ENCODE measurements around the gene DNAJC5G.

DNAJC5G gene, protein sequence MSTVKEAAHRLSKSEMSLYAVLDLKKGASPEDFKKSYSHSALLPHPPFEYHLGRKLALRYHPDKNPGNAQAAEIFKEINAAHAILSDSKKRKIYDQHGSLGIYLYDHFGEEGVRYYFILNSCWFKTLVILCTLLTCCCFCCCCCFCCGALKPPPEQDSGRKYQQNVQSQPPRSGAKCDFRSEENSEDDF

GRCh38 chr2:27275211-27276150 is at the start of gene DNAJC5G:
Gene DNAJC5G (plus strand): TSS chr2:27275433. CDS start chr2:27276729, 1,296 bp downstream.
- H3K4me1 ChIP-seq (ENCODE audit: insufficient read depth, low read length) = no peaks in the 10 kb centered on the region
- H3K36me3 ChIP-seq (ENCODE audit: insufficient read depth, low read length) = no peaks in the 10 kb centered on the region
- no peak within 1 kb of the TSS for H3K9ac ChIP-seq (ENCODE audit: low read depth, low read length)
- 0 out of 2 replicates have a peak, but pooled peaks cover 1% of the 10 kb centered on the region for H3K9me3 ChIP-seq (ENCODE audit: control insufficient read depth, insufficient read depth, low read length)

DNA sequence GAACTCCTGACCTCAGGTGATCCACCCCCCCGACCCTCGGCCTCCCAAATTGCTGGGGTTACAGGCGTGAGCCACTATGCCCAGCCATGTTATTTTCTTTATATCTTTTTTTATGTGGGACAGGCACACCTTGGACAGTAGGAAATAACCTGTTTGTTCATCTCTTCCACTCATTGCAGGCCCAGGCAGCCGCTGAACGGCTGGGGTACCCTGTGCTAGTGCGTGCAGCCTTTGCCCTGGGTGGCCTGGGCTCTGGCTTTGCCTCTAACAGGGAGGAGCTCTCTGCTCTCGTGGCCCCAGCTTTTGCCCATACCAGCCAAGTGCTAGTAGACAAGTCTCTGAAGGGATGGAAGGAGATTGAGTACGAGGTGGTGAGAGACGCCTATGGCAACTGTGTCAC is 49.7 kb upstream of the DNAJC5G start:
- H3K9ac ChIP-seq (ENCODE audit: low read depth, low read length) = no peak overlapping the region
- H3K4me1 ChIP-seq (ENCODE audit: insufficient read depth, low read length) = no peaks in the 10 kb centered on the region
- peaks cover 32% of the 10 kb centered on the region for H3K36me3 ChIP-seq (ENCODE audit: insufficient read depth, low read length)
- H3K9me3 ChIP-seq (ENCODE audit: control insufficient read depth, insufficient read depth, low read length) = no peaks in the 10 kb centered on the region

DNA sequence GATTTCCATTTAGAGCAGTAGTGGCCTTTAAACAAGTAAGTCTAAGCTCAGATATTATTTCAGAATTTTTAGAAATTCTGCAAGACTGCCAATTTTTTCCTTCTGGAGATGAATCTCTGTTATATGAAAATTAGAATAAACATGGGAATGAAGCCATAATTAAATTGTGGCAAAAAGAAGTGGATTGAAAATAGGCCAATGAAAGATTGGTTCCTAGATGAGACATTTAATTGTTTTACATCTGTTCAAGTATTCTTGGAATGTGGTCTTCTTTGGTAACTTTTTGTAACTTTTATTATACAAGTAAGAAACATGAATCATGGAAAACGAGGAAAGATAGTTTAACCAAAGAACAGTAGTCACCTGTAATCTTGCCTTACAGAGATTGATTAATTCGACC is 47.7 kb upstream of the DNAJC5G start:
- H3K9me3 ChIP-seq (ENCODE audit: control insufficient read depth, insufficient read depth, low read length) = no peaks in the 10 kb centered on the region
- H3K4me1 ChIP-seq (ENCODE audit: insufficient read depth, low read length) = no peaks in the 10 kb centered on the region
- peaks cover 41% of the 10 kb centered on the region for H3K36me3 ChIP-seq (ENCODE audit: insufficient read depth, low read length)
- no peak overlapping the region for H3K9ac ChIP-seq (ENCODE audit: low read depth, low read length)

DNA sequence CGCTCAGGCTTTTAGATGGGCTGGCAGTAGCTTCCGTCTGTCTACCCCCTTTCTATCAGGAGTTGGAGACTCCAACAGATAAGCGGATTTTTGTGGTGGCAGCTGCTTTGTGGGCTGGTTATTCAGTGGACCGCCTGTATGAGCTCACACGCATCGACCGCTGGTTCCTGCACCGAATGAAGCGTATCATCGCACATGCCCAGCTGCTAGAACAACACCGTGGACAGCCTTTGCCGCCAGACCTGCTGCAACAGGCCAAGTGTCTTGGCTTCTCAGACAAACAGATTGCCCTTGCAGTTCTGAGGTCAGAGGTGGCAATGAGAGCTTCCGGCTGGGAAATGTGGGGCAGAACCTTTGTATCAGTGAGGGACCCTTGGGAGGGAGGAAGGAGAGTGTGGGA is 43.3 kb upstream of the DNAJC5G start:
- no peaks in the 10 kb centered on the region for H3K9me3 ChIP-seq (ENCODE audit: control insufficient read depth, insufficient read depth, low read length)
- H3K9ac ChIP-seq (ENCODE audit: low read depth, low read length) = no peak overlapping the region
- no peaks in the 10 kb centered on the region for H3K4me1 ChIP-seq (ENCODE audit: insufficient read depth, low read length)
- peaks cover 46% of the 10 kb centered on the region for H3K36me3 ChIP-seq (ENCODE audit: insufficient read depth, low read length)

DNA sequence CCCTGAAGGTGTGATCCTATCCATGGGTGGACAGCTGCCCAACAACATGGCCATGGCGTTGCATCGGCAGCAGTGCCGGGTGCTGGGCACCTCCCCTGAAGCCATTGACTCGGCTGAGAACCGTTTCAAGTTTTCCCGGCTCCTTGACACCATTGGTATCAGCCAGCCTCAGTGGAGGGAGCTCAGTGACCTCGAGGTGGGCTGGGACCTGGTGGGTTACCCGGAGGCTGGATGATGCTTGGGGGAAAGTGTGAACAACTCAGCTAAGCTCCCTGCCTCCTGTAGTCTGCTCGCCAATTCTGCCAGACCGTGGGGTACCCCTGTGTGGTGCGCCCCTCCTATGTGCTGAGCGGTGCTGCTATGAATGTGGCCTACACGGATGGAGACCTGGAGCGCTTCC is 41.9 kb upstream of the DNAJC5G start:
- H3K9ac ChIP-seq (ENCODE audit: low read depth, low read length) = no peak overlapping the region
- H3K4me1 ChIP-seq (ENCODE audit: insufficient read depth, low read length) = no peaks in the 10 kb centered on the region
- H3K9me3 ChIP-seq (ENCODE audit: control insufficient read depth, insufficient read depth, low read length) = no peaks in the 10 kb centered on the region
- peaks cover 47% of the 10 kb centered on the region for H3K36me3 ChIP-seq (ENCODE audit: insufficient read depth, low read length)

- H3K4me1 ChIP-seq (ENCODE audit: insufficient read depth, low read length) = no peaks in the 10 kb centered on the region
- no peaks in the 10 kb centered on the region for H3K9me3 ChIP-seq (ENCODE audit: control insufficient read depth, insufficient read depth, low read length)
- H3K9ac ChIP-seq (ENCODE audit: low read depth, low read length) = no peak overlapping the region
- H3K36me3 ChIP-seq (ENCODE audit: insufficient read depth, low read length) = peaks cover 66% of the 10 kb centered on the region
These were observed 39.1 kb upstream of the DNAJC5G start for GRCh38 chr2:27236136-27236535.

DNA sequence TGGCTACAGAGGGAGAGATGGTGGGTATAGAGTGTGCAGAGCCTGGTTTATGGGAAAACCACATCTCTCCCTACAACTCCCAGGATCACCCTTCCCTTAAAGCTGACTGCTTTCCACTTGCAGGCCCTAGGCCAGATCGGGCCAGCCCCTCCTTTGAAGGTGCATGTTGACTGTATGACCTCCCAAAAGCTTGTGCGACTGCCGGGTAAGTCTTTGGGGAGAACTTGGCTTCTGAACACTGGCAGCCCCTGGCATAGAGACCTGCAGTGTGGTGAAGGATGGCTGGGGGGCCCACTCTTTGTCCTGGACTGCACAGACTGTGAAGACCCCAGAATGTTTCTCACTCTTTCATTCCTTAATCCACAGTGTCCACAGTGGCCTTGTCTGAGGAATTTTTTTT is 38.6 kb upstream of the DNAJC5G start:
- Histone ChIP-seq H3K36me3 (ENCODE audit: insufficient read depth, low read length) (peaks cover 61% of the 10 kb centered on the region), H3K9me3 (ENCODE audit: control insufficient read depth, insufficient read depth, low read length) (no peaks in the 10 kb centered on the region), H3K4me1 (ENCODE audit: insufficient read depth, low read length) (no peaks in the 10 kb centered on the region), H3K9ac (ENCODE audit: low read depth, low read length) (no peak overlapping the region)

DNA sequence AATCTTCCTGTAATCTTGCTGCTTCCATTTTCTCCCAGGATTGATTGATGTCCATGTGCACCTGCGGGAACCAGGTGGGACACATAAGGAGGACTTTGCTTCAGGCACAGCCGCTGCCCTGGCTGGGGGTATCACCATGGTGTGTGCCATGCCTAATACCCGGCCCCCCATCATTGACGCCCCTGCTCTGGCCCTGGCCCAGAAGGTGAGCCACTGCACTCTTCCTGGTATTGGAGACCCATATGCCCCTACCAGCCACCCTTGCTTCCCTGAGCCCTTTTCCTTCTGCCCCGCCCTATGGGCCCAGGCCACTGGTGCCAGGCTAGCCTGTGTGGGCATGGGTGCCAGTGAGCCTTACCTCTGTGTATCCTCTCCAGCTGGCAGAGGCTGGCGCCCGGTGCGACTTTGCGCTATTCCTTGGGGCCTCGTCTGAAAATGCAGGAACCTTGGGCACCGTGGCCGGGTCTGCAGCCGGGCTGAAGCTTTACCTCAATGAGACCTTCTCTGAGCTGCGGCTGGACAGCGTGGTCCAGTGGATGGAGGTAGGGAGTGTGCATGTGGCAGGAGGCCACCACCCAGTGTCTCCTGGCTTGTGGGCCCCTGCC is 37.8 kb upstream of the DNAJC5G start:
- no peaks in the 10 kb centered on the region for H3K4me1 ChIP-seq (ENCODE audit: insufficient read depth, low read length)
- H3K9me3 ChIP-seq (ENCODE audit: control insufficient read depth, insufficient read depth, low read length) = no peaks in the 10 kb centered on the region
- H3K9ac ChIP-seq (ENCODE audit: low read depth, low read length) = no peak overlapping the region
- H3K36me3 ChIP-seq (ENCODE audit: insufficient read depth, low read length) = peaks cover 60% of the 10 kb centered on the region

DNA sequence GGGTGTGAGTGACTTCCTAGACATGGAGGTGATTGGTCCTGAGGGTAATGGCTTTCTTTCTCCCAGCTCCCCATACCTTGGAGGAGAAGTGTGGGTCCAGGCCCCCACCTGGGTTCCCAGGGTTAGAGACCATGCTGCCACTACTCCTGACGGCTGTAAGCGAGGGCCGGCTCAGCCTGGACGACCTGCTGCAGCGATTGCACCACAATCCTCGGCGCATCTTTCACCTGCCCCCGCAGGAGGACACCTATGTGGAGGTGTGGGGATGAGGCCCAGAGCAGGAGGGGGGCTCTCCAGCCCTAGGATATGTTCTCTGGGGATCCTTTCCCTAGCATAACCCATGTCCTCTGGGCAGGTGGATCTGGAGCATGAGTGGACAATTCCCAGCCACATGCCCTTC is 36.3 kb upstream of the DNAJC5G start:
- Histone ChIP-seq H3K9ac (ENCODE audit: low read depth, low read length) (no peak overlapping the region), H3K9me3 (ENCODE audit: control insufficient read depth, insufficient read depth, low read length) (no peaks in the 10 kb centered on the region), H3K36me3 (ENCODE audit: insufficient read depth, low read length) (peaks cover 61% of the 10 kb centered on the region), H3K4me1 (ENCODE audit: insufficient read depth, low read length) (no peaks in the 10 kb centered on the region)

DNA sequence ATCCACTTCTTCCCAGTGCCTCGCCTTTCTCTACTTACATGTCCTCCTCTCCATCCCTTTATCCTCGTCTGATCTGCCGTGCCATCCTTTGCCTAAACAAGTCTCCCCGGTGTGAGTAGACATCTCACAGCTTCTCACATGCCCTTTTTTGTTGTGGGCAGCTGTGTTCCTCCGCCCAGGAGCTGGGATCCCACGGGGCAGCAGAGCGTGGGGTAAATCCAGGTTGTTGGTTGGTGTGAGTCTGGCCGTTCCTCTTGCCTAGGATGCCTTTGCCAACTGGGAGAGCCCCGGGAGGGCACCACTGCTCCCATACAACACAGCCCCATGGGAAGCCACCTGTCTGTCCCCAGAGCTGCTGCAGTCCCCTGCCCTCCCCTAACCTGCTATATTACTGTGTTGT is 34.8 kb upstream of the DNAJC5G start:
- Histone ChIP-seq H3K4me1 (ENCODE audit: insufficient read depth, low read length) (no peaks in the 10 kb centered on the region), H3K36me3 (ENCODE audit: insufficient read depth, low read length) (peaks cover 55% of the 10 kb centered on the region), H3K9ac (ENCODE audit: low read depth, low read length) (no peak overlapping the region), H3K9me3 (ENCODE audit: control insufficient read depth, insufficient read depth, low read length) (no peaks in the 10 kb centered on the region)

GRCh38 chr2:27241761-27242613 is 33.2 kb upstream of the DNAJC5G start:
- Histone ChIP-seq H3K9ac (ENCODE audit: low read depth, low read length) (no peak overlapping the region), H3K36me3 (ENCODE audit: insufficient read depth, low read length) (peaks cover 40% of the 10 kb centered on the region), H3K4me1 (ENCODE audit: insufficient read depth, low read length) (no peaks in the 10 kb centered on the region), H3K9me3 (ENCODE audit: control insufficient read depth, insufficient read depth, low read length) (no peaks in the 10 kb centered on the region)

DNA sequence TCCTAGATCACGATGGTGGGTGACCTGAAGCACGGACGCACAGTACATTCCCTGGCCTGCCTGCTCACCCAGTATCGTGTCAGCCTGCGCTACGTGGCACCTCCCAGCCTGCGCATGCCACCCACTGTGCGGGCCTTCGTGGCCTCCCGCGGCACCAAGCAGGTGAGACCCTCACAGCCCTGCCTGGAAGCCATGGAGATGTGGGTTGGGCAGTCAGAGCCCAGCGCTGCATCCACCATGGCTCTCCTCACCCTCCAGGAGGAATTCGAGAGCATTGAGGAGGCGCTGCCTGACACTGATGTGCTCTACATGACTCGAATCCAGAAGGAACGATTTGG is 32.6 kb upstream of the DNAJC5G start:
- no peak overlapping the region for H3K9ac ChIP-seq (ENCODE audit: low read depth, low read length)
- H3K36me3 ChIP-seq (ENCODE audit: insufficient read depth, low read length) = peaks cover 35% of the 10 kb centered on the region
- H3K9me3 ChIP-seq (ENCODE audit: control insufficient read depth, insufficient read depth, low read length) = no peaks in the 10 kb centered on the region
- no peaks in the 10 kb centered on the region for H3K4me1 ChIP-seq (ENCODE audit: insufficient read depth, low read length)

DNA sequence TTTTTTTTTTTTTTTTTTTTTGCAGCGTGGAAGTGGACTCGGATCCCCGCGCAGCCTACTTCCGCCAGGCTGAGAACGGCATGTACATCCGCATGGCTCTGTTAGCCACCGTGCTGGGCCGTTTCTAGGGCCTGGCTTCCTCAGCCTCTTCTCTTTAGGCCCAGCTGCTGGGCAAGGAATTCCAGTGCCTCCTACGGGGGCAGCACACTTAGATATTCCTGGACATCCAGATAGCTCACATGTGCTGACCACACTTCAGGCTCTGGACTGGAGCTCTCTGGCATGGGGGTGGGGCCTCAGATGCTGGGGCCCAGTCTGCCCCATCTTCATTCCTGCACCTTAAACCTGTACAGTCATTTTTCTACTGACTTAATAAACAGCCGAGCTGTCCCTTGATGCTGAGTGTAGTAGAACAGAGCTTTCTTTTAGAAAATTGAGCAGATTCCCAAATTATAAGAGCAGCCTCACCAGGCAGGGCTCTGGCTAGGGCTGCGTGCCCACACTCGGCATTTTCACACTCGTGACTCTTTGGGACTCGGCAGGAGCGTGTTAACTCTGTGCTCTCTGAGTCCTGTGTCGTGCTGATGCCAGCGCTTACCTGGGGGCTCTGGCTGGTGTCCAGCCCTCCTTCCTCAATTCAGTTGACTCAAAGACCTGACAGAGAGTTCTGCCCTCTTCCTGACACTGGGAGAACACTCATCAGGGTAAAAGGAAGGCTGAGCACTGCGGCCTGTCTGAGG is 31.7 kb upstream of the DNAJC5G start:
- no peak overlapping the region for H3K9ac ChIP-seq (ENCODE audit: low read depth, low read length)
- H3K9me3 ChIP-seq (ENCODE audit: control insufficient read depth, insufficient read depth, low read length) = no peaks in the 10 kb centered on the region
- H3K36me3 ChIP-seq (ENCODE audit: insufficient read depth, low read length) = peaks cover 34% of the 10 kb centered on the region
- no peaks in the 10 kb centered on the region for H3K4me1 ChIP-seq (ENCODE audit: insufficient read depth, low read length)

DNA sequence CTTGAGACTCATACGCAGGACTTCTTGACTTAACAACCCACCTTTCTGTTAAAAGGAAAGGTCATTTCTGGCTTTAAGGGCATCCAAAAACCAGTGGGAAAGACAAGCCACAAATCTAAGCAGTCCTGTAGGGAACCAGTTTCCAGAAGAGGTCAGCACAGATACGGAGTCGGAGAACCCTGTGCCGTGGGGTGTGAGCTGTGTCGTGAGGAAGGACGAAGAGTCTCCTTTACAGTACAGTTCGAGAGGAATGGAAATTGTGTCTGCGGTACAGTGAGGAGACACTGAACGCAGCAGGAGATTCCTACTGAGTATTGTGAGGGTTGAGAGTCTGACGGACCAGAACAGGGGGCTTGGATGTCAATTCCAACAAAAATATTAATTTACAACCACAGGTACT is 30.1 kb upstream of the DNAJC5G start:
- no peaks in the 10 kb centered on the region for H3K4me1 ChIP-seq (ENCODE audit: insufficient read depth, low read length)
- H3K36me3 ChIP-seq (ENCODE audit: insufficient read depth, low read length) = peaks cover 23% of the 10 kb centered on the region
- no peaks in the 10 kb centered on the region for H3K9me3 ChIP-seq (ENCODE audit: control insufficient read depth, insufficient read depth, low read length)
- H3K9ac ChIP-seq (ENCODE audit: low read depth, low read length) = no peak overlapping the region
